ENCODE measurements around the gene STEAP1B.

- TF ChIP-seq ELF1 (IDR thresholded peaks at IDR 0.05) = no peak
- TF ChIP-seq EP300 (IDR thresholded peaks at IDR 0.05; ENCODE audit: borderline replicate concordance in 1 of 2, low read depth in 1 of 2, low read length in 1 of 2) = no peak
- TF ChIP-seq PBX3 (IDR thresholded peaks at IDR 0.05) = no peak
- no peak for TF ChIP-seq CTCF (IDR thresholded peaks at IDR 0.05)
- no peak for TF ChIP-seq JUND (IDR thresholded peaks at IDR 0.05)
- no peak for TF ChIP-seq YY1 (IDR thresholded peaks at IDR 0.05; ENCODE audit: low read depth)
- no peak for TF ChIP-seq POLR2AphosphoS5 (IDR thresholded peaks at IDR 0.05; ENCODE audit: low read depth, low read length)
- no peak for TF ChIP-seq RAD21 (IDR thresholded peaks at IDR 0.05; ENCODE audit: low read length)
Observed at GRCh38 chr7:22454446-22454845, 45.5 kb downstream of the STEAP1B start.
